HG03432 (cell line): Measurements from ENCODE around the gene DIAPH2.
"Not testable (repeated sequence)": the region's sequence is repeated elsewhere in the genome, so short reads cannot be mapped to it uniquely, and the experiment has no call there.

Source experiments
- ATAC-seq: cut with Tn5 transposase; IDR thresholded peaks from one replicate; pipeline ENCODE4 v1.9.1; 2021; ENCODE audit warnings: mild to moderate bottlenecking, moderate library complexity; ENCODE audit not compliant: unreplicated experiment

DIAPH2 gene

DNA sequence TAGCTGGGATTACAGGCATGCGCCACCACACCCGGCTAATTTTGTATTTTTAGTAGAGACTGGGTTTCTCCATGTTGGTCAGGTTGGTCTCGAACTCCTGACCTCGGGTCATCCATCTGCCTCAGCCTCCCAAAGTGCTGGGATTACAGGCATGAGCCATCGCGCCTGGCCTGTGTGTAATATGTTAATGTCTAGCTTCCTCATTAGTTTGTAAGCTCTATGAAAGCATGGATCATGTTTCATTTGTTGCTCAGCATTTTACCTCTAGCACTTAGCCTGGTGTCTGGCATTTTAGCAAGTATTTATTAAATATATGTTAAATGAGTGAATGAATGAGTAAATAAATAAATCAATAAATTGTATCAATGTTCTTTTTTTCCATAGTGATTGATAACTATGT is 29.8 kb downstream of the DIAPH2 start:
- ATAC-seq, result not testable (repeated sequence)

DNA sequence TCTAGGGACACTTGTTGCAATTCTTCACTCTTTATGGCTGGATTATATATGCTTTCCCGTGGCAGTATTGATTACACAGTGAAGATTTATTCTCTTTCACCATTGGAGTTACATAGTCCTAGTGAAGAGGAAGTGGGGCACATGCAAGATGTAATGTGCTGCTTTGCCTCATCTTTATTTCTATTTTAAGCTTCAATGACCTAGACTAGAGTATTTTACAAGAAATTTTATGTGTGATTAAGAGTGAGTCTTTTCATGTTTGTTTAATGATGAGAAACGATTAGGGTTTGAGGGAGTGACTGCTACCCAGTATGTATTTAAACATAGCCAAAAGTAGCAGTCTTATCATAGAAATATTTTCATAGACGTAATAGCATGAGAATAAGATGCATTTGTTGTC is 30.8 kb downstream of the DIAPH2 start:
- ATAC-seq, result no peak

DNA sequence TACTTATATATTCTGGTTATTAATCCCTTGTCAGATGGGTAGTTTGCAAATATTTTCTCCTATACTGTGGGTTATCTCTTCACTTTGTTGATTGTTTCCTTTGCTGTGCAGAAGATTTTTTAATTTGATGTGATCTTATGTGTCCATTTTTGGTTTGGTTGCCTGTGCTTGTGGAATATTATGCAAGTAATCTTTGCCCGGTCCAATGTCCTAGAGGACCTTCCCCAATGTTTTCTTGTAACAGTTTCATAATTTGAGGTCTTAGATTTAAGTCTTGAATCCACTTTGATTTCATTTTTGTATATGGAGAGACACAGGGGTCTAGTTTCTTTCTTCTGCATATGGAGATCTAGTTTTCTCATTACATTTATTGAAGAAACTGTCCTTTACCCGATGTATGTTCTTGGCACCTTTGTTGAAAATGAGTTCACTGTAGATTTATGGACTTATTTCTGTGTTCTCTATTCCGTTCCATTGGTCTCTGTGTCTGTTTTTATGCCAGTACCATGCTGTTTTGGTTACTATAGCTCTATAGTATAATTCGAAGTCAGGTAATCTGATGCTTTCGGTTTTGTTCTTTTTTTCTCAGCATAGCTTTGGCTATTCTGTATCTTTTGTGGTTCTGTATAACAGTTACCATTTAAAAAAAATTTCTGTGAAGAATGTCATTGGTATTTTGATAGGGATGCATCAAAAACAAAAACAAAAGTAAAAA is 34.7 kb downstream of the DIAPH2 start:
- no peak for ATAC-seq

DNA sequence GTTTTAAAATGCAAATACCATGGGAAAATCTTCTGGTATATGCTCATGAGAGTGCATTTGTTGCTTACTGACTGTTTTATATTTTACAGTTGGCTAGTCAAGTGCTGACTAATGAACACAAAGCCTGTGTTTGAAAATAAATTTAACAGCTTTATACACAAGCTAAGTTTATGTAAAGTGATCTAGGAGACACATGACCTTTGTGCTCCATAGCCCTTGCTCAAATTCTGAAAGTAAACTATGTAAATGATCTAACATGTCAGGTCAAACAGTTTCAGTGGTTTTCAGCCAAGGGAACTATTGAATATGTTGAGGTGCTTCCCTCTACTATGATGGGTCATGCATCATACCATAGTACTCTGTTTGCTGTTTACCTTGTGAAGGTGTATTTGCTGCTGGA is 36.7 kb downstream of the DIAPH2 start:
- ATAC-seq, result peak; percentile 100

DNA sequence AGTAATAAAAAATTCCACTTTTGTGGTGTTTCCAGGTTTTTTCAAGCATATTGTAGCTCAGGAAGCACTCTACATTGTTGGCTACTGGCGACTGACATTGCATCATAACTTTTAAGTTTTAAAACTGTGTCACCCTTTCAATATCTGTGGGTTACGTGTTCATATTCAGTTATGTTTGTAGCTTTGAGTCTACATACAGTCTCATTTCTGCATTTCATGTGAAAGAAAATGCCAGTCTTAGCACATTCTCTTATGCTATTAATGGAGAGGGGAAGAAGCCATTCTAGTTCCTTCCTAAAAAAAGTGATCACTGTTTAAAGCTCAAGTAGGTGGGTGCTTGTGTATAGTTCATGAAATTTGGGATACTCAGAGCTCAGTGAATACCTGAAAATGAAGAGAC is 38.1 kb downstream of the DIAPH2 start:
- ATAC-seq, result no peak

DNA sequence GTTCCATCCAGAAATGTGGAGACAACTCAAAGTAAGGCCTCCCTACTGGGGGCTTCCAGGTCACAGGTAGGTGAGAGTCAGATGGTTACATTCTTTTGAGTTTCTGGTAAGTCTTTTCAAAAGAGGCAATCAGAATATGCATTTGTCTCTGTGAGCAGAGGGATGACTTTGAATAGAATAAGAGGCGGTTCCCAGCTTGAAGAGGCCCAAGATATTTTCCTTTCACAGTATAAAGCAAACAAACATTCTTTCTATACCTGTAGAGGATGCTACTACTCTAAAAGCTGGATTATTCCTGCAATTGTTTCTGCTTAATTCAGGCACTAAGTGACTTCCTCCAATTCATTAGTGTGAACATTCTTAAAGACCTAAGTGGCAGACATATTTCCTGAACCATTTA is 44.4 kb downstream of the DIAPH2 start:
- ATAC-seq, result no peak

DNA sequence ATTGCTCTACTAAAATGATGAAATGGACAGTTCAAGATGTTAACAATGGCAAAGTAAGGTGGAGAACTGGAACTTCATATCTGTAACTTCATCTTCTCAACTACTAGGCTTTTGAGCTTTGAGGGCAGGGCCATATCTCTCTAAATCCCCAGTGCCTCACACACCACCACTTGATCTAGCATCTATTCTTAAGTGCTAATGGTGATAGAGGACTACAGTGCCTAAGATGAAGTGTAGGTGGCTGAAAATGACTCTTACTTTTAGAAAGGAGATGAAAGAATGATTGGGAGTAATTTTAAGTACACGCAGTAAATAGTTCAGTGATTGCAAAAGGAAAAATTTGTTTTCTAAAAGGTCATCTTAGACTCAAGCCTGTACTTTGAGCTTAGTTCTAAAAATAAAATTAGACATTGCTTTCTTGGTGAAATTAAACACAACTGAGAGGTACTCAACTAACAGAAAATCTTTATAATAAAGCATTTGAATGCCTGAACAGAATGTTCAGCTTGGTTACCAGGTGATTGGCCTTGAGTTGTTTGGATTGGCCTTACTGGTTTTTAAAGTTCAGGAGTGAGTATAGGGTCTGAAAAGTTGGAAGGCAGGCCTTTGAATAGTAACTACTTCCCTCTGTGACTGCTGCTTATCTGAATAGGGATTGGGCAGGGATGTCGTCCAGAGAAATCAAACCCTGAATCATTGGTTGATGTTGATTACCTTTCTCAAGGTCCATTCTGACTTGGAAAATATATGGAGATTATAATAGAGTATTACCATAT is 45.4 kb downstream of the DIAPH2 start:
- ATAC-seq, result no peak

DNA sequence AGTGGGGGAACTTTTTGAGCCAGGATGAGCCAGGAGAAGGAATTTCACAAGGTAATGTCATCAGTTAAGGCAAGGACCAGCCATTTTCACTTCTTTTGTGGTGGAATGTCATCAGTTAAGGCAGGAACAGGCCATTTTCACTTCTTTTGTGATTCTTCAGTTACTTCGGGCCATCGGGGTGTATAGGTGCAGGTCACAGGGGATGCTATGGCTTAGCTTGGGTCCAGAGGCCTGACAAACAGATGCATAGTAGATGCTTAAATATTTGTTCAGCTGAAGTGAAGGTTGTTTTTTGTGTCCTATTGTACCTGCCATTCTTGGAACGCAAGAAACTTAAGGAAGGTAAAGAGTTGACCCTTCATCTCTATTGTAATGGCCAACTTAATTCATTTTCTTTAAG is 46.4 kb downstream of the DIAPH2 start:
- not testable (repeated sequence) for ATAC-seq

DNA sequence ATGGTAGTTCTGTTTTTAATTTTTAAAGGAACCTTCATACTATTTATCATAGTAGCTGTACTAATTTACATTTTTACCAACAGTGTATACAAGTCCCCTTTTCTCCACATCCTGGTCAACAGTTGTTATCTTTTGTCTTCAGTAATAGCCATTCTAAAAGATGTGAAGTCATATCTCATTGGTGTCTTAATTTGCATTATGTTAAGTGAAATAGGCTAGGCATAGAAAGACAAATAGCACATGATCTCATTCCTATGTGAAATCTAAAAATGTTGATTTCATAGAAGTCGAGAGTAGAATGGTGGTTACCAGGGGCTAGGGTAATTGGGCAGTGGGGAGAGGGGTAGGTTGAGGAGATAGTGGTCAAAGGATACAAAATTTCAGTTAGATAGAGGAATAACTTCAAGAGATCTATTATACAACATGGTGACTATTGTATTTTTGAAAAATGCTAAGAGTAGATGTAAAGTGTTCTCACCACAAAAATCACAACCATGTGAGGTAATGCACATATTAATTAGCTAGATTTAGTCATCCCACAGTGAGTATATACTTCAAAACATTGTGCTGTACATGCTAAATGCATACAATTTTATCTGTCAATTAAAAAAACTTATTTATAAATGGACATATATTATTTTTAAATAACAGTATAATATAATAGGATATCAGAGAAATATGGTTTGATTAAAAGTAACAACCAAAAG is 58.9 kb downstream of the DIAPH2 start:
- no peak for ATAC-seq

DNA sequence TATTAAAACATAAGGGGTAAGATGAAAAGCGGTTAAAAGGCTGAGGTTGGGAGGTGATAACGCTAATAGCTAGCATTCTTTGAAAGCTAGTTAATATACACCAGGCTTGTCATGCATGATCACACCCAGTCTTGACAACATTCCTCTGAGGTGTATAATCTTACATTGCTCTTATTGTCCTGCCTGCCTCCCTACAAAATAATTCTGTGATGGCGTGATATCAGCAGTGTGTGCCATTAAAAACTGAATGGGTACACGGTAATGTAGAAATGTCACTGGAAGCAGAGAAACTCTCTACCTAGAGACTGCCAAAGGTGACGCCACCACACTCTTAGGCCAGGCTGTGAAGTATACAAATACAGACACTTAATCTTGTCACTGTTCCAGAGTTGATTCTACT is 68.1 kb downstream of the DIAPH2 start:
- ATAC-seq, result no peak

DNA sequence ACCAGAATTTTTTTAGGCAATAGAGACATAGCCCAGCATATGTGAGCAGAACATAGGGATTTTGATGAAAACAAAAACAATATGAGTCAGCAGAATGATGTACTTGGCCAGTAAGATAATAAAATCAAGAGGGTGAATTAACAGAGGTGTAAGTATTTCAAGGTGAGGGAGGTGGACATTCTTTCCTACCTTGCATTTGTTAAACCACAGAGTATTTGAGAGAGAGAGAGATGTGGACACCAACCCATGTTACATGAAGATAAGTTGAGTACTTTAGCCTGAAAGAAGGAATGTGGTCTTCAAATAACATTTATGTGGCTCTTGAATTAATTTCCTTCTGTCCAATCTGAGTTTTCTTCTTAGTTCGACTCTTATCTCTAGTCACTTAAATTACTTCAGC is 68.6 kb downstream of the DIAPH2 start:
- no peak for ATAC-seq

DNA sequence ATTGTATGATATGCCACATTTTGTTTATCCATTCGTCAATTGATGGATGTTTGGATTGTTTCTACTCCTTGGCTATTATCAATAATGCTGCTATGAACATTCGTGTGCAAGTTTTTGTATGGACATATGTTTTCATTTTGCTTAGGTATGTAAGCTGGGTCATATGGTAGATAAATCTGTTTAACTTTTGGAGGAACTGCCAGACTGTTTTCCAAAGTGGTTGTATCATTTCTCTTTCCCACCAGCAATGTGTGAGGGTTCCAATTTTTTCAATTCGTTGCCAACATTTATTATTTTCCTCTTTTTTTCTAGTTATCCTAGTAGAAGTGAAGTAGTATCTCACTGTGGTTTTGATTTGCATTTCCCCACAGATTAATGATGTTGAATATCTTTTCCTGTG is 71.8 kb downstream of the DIAPH2 start:
- no peak for ATAC-seq

DNA sequence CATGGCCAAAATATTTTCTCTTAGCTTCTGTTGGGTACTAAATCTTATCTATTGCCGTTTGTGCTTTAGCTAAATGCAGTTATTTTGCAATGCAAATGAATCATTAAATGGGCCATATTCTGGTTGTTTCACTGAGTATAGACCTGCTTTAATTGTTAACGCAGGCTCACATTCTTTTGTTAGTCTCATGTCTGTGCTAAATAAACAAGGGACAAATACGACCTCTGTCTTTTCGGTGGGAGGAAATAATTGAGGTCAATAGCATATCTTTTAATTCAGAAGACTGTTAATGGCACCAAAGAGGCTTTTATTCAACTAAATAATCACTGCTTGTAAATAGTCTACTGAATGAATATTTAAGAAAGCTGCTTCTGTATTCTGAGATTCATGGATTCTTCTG is 76.9 kb downstream of the DIAPH2 start:
- no peak for ATAC-seq

DNA sequence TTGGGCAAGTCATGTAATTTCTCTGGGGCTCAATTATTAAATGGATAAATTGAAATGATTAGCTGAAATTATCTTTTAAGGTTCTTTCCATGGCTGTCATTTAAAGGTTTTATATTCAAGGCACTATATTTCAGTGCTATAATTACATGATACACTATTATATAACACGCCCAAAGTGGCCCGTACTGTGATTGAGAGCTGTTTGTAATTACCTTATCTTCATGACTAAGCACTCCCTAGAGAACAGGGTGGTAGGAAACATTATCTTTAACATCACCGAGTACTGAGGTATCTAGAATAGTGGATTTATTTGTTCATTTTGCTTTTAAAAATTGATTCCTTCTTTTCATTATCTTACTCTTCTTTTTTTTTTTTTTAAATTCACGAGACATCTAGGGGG is 79.0 kb downstream of the DIAPH2 start:
- ATAC-seq, result no peak

DNA sequence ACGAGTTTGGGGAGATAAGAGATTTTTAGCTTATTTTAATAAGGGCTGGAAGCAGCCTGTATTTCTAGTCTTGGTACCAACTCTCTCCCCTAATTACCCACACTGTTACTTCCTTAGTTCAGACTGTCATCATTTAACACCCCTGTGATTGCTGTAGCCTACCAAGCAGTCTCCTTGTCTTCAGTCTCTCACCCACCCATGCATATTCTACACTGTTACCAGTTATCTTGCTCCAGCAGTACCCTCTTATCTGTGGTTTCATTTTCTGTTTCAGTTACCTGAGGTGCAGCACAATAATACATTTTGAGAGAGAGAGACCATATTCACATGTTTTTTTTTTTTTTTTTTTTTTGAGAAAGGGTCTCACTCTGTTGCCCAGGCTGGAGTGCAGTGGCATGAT is 80.2 kb downstream of the DIAPH2 start:
- ATAC-seq, result peak; percentile 84

DNA sequence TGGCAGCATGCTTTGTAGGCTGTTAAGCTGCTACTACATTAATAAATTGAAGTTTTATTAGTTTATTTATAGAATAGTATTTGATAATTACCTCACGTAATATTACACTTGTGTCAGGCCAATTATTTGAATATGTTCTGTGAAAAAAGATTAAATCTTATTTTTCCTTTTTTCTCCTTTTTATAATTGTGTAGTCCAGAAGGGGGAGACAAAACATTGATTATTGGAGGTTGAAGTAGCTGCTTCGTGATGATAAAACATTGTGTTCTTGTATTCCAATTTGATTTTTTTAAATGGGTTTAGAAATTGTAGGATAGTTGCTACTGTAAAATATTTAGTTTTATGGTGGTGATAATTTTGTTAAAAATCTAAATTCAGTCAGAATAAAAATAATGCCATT is 85.7 kb downstream of the DIAPH2 start:
- no peak for ATAC-seq

DNA sequence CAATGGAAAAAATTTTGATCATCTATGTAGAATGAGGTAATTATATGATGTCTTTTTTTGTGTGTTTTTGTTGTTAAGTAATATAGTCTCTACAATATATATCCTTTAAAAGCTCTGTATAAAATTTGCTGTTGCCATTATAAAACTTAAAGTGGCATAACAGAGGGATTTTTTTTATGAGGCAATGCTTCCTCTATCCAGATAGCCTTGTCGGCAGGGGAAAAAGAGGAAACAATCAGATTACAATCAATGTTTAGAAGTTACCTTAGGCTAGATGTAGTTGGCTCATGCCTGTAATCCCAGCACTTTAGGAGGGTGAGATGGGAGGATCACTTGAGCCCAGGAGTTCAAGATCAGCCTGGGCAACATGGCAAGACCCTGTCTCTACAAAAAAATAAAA is 86.8 kb downstream of the DIAPH2 start:
- no peak for ATAC-seq

DNA sequence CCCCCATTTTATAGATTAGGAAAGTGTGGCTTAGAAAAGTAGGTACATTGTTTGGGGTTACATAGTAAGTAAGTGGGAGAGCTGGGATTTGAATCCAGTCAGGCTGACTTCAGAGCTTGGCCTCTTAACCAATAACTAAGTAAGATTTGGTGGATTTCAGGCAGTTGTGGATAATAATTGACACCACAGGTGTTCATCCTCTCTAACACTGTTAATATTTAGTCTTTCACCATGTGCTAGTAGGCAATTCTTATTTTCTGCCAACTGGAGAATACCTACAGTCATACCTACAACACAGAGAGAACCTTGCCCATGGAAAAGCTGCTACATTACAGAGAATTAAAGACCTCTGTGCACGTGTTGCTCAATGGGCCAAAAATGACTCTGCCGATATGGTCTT is 89.5 kb downstream of the DIAPH2 start:
- no peak for ATAC-seq

DNA sequence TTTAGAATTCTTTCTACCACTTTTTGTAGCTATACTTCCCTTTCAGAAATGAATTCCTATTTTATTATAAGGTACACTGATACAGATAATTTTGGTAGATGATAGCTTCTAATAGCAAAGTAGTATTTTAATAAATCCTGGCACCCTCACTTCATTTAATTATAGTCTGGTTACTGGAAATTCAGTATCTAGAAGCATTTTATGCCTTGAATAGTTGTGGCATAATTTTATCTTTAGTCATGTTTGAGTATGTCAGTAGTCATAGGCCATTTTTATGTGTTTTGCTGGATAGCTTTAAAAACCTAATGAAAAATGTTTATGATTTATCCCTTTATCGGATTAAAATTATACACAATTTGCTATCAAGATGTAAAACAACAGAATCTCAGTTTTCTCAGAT is 92.3 kb downstream of the DIAPH2 start:
- ATAC-seq, result no peak

DNA sequence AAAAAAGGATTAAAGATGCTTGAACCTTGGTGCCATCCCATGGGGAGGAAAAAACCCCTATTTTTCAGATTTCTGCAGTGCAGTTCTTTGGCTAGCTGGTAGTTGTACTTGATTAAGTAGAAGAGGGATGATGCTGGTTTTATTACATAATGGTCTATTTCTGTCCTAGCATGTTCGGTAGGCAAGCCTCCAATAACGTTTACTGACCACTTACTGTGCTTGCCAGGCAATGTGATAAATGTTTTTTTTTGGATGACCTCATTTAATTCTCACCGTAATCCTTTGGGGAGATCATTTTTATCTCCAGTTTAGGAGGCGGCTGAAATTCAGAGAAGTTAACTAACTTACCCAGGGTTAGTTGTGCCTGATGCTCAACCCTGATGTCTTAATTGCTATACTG is 106.9 kb downstream of the DIAPH2 start:
- ATAC-seq, result no peak

DNA sequence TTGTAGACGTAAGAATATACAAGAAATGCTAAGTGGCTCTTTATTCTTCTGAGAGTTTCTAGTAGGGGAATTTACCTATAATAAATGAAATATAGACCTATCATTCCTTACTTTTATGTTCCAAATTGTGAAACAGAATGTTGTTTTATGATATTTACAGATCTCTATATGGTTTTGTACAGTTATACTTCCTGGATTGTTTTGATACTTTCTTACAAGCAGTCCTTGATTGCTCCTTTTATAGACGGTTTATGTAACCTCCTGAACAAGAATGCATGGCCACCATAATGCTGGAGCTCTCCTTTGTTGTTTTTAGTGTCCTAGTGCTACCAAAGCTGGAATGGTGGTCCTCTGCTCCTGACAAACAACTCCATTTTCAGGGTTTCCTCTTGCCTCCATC is 107.4 kb downstream of the DIAPH2 start:
- no peak for ATAC-seq

DNA sequence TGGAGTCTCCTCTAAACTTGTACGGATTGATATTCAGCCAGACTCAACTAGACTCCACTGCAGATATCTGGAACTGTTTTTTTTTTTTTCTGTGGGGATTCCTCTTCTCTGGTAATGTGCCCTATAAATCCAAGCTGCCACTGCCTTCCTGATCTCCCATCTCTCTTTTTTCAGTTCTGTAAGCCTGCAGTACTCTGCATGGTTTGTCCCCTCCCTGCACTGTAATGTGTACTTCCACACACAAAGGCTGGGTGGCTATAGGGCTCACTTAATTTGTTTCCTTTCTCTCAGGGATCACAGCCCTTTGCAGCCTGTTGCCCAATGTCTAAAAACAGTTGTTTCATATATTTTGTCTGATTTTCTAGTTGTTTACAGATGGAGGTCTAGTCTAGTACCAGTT is 114.3 kb downstream of the DIAPH2 start:
- ATAC-seq, result no peak
